ENCODE results near the gene C1orf174.

The C1orf174 gene

GRCh38 chr1:3909615-3910014, 9.5 kb upstream of the C1orf174 start:
- H3K36me3 ChIP-seq (replicated peaks in 1 of 2; ENCODE audit: control insufficient read depth in 2 of 2, insufficient read depth in 2 of 2, low read length in 2 of 2) = no peaks in the 10 kb centered on the region

GRCh38 chr1:3908886-3909517, 8.9 kb upstream of the C1orf174 start:
- Histone ChIP-seq H3K79me1 (ENCODE audit: low read depth, low read length) (peaks cover 3% of the 10 kb centered on the region), H3K18ac (ENCODE audit: low read length) (peak overlapping the region; percentile 45)

More at GRCh38 chr1:3909615-3910014, 9.5 kb upstream of the C1orf174 start:
- Histone ChIP-seq H3K4ac (ENCODE audit: low read length) (no peak overlapping the region), H3K14ac (ENCODE audit: low read length) (no peak overlapping the region), H4K91ac (ENCODE audit: low read depth, low read length, poor library complexity) (no peak overlapping the region), H2AK5ac (ENCODE audit: low read depth, low read length) (no peak overlapping the region), H3K4me2 (ENCODE audit: insufficient read depth, low read length, poor library complexity, severe bottlenecking) (no peak overlapping the region), H3K27ac (replicated peaks; ENCODE audit: low read length) (no peak overlapping the region), H3K9ac (ENCODE audit: low read depth, low read length, poor library complexity) (no peak overlapping the region), H2BK120ac (ENCODE audit: low read depth, low read length) (no peak overlapping the region), H2BK15ac (ENCODE audit: low read length) (no peak overlapping the region), H3K9me3 (replicated peaks in 1 of 2; ENCODE audit: control insufficient read depth in 2 of 2, insufficient read depth in 1 of 2, low read depth in 1 of 2, low read length in 2 of 2) (peaks cover 0 to 2% of the 10 kb centered on the region in 2 donors), H3K27me3 (ENCODE audit: control insufficient read depth in 3 of 3, insufficient read depth in 3 of 3, low read depth in 1 of 3, low read length in 3 of 3) (peaks cover 0 to 13% (median 0%) of the 10 kb centered on the region in 3 experiments), H3K4me1 (ENCODE audit: control insufficient read depth in 2 of 2, insufficient read depth in 1 of 2, low read depth in 1 of 2, low read length in 2 of 2) (peaks cover 9 to 23% of the 10 kb centered on the region in 2 donors), H2AFZ (ENCODE audit: low read length) (no peak overlapping the region), H3K23ac (ENCODE audit: low read depth, low read length, poor library complexity) (no peak overlapping the region), H3K79me1 (ENCODE audit: low read depth, low read length) (peaks cover 3% of the 10 kb centered on the region), H4K8ac (ENCODE audit: low read depth, low read length) (no peak overlapping the region), H2BK12ac (ENCODE audit: low read length) (no peak overlapping the region), H3K4me3 (ENCODE audit: low read length in 2 of 2) (no peak overlapping the region), H3K18ac (ENCODE audit: low read length) (no peak overlapping the region), H2BK5ac (ENCODE audit: low read length) (no peak overlapping the region)
- DNase-seq (ENCODE audit: low spot score) = no peak
- WGBS, 2 donors (ENCODE audit: extremely low coverage in 2 of 2, insufficient read length in 2 of 2, insufficient replicate concordance in 1 of 2) = no CpG with 5 or more reads among the region's 7 CpGs

GRCh38 chr1:3907621-3908165, 7.6 kb upstream of the C1orf174 start:
- H2AFZ ChIP-seq (ENCODE audit: low read length) = no peak overlapping the region
- H3K27me3 ChIP-seq (ENCODE audit: control insufficient read depth in 3 of 3, insufficient read depth in 3 of 3, low read depth in 1 of 3, low read length in 3 of 3) = peaks cover 0 to 10% (median 0%) of the 10 kb centered on the region in 3 experiments
- DNase-seq (ENCODE audit: low spot score) = no peak
- H3K23ac ChIP-seq (ENCODE audit: low read depth, low read length, poor library complexity) = no peak overlapping the region
- no peak overlapping the region for H3K18ac ChIP-seq (ENCODE audit: low read length)
- peak overlapping the region; percentile 83 for H2BK5ac ChIP-seq (ENCODE audit: low read length)
- no peak overlapping the region for H3K27ac ChIP-seq (replicated peaks; ENCODE audit: low read length)
- H3K9me3 ChIP-seq (replicated peaks in 1 of 2; ENCODE audit: control insufficient read depth in 2 of 2, insufficient read depth in 1 of 2, low read depth in 1 of 2, low read length in 2 of 2) = no peaks in the 10 kb centered on the region
- peaks cover 9 to 25% of the 10 kb centered on the region in 2 donors for H3K4me1 ChIP-seq (ENCODE audit: control insufficient read depth in 2 of 2, insufficient read depth in 1 of 2, low read depth in 1 of 2, low read length in 2 of 2)
- peak overlapping the region; percentile 92 for H2AK5ac ChIP-seq (ENCODE audit: low read depth, low read length)
- H3K9ac ChIP-seq (ENCODE audit: low read depth, low read length, poor library complexity) = no peak overlapping the region
- H3K4ac ChIP-seq (ENCODE audit: low read length) = no peak overlapping the region
- WGBS, 2 donors (ENCODE audit: extremely low coverage in 2 of 2, insufficient read length in 2 of 2, insufficient replicate concordance in 1 of 2) = no CpG with 5 or more reads among the region's 22 CpGs
- H3K4me3 ChIP-seq (ENCODE audit: low read length in 2 of 2) = no peak overlapping the region
- no peak overlapping the region for H4K91ac ChIP-seq (ENCODE audit: low read depth, low read length, poor library complexity)
- H2BK12ac ChIP-seq (ENCODE audit: low read length) = no peak overlapping the region
- no peak overlapping the region for H2BK120ac ChIP-seq (ENCODE audit: low read depth, low read length)
- peaks cover 3% of the 10 kb centered on the region for H3K79me1 ChIP-seq (ENCODE audit: low read depth, low read length)
- no peaks in the 10 kb centered on the region for H3K36me3 ChIP-seq (replicated peaks in 1 of 2; ENCODE audit: control insufficient read depth in 2 of 2, insufficient read depth in 2 of 2, low read length in 2 of 2)
- H4K8ac ChIP-seq (ENCODE audit: low read depth, low read length) = no peak overlapping the region
- peak overlapping the region; percentile 62 for H2BK15ac ChIP-seq (ENCODE audit: low read length)
- H3K4me2 ChIP-seq (ENCODE audit: insufficient read depth, low read length, poor library complexity, severe bottlenecking) = no peak overlapping the region
- H3K14ac ChIP-seq (ENCODE audit: low read length) = no peak overlapping the region

More at GRCh38 chr1:3908886-3909517, 8.9 kb upstream of the C1orf174 start:
- H3K36me3 ChIP-seq (replicated peaks in 1 of 2; ENCODE audit: control insufficient read depth in 2 of 2, insufficient read depth in 2 of 2, low read length in 2 of 2) = no peaks in the 10 kb centered on the region
- H2AK5ac ChIP-seq (ENCODE audit: low read depth, low read length) = peak overlapping the region; percentile 61
- peaks cover 0 to 10% (median 0%) of the 10 kb centered on the region in 3 experiments for H3K27me3 ChIP-seq (ENCODE audit: control insufficient read depth in 3 of 3, insufficient read depth in 3 of 3, low read depth in 1 of 3, low read length in 3 of 3)
- H3K4ac ChIP-seq (ENCODE audit: low read length) = no peak overlapping the region
- H4K8ac ChIP-seq (ENCODE audit: low read depth, low read length) = no peak overlapping the region
- peaks cover 9 to 23% of the 10 kb centered on the region in 2 donors for H3K4me1 ChIP-seq (ENCODE audit: control insufficient read depth in 2 of 2, insufficient read depth in 1 of 2, low read depth in 1 of 2, low read length in 2 of 2)
- H3K9ac ChIP-seq (ENCODE audit: low read depth, low read length, poor library complexity) = no peak overlapping the region
- H4K91ac ChIP-seq (ENCODE audit: low read depth, low read length, poor library complexity) = no peak overlapping the region
- H2BK120ac ChIP-seq (ENCODE audit: low read depth, low read length) = no peak overlapping the region
- no peak overlapping the region for H2BK5ac ChIP-seq (ENCODE audit: low read length)
- no CpG with 5 or more reads among the region's 17 CpGs for WGBS, 2 donors (ENCODE audit: extremely low coverage in 2 of 2, insufficient read length in 2 of 2, insufficient replicate concordance in 1 of 2)
- no peak overlapping the region for H3K27ac ChIP-seq (replicated peaks; ENCODE audit: low read length)
- H3K9me3 ChIP-seq (replicated peaks in 1 of 2; ENCODE audit: control insufficient read depth in 2 of 2, insufficient read depth in 1 of 2, low read depth in 1 of 2, low read length in 2 of 2) = peaks cover 0 to 2% of the 10 kb centered on the region in 2 donors
- H2AFZ ChIP-seq (ENCODE audit: low read length) = no peak overlapping the region
- H2BK15ac ChIP-seq (ENCODE audit: low read length) = peak overlapping the region; percentile 55
- peak overlapping the region; percentile 4 for H2BK12ac ChIP-seq (ENCODE audit: low read length)
- H3K23ac ChIP-seq (ENCODE audit: low read depth, low read length, poor library complexity) = peak overlapping the region; percentile 45
- H3K14ac ChIP-seq (ENCODE audit: low read length) = peak overlapping the region; percentile 17
- no peak for DNase-seq (ENCODE audit: low spot score)
- H3K4me2 ChIP-seq (ENCODE audit: insufficient read depth, low read length, poor library complexity, severe bottlenecking) = no peak overlapping the region
- no peak overlapping the region for H3K4me3 ChIP-seq (ENCODE audit: low read length in 2 of 2)

GRCh38 chr1:3907031-3907534, 7.0 kb upstream of the C1orf174 start:
- Histone ChIP-seq H3K18ac (ENCODE audit: low read length) (peak overlapping the region; percentile 82), H3K9ac (ENCODE audit: low read depth, low read length, poor library complexity) (no peak overlapping the region), H2BK120ac (ENCODE audit: low read depth, low read length) (no peak overlapping the region), H3K27me3 (ENCODE audit: control insufficient read depth in 3 of 3, insufficient read depth in 3 of 3, low read depth in 1 of 3, low read length in 3 of 3) (peaks cover 0 to 10% (median 0%) of the 10 kb centered on the region in 3 experiments), H3K23ac (ENCODE audit: low read depth, low read length, poor library complexity) (peak overlapping the region; percentile 38), H3K27ac (replicated peaks; ENCODE audit: low read length) (no peak overlapping the region), H2AK5ac (ENCODE audit: low read depth, low read length) (peak overlapping the region; percentile 92), H3K4ac (ENCODE audit: low read length) (no peak overlapping the region), H2BK5ac (ENCODE audit: low read length) (no peak overlapping the region), H3K4me3 (ENCODE audit: low read length in 2 of 2) (no peak overlapping the region), H3K9me3 (replicated peaks in 1 of 2; ENCODE audit: control insufficient read depth in 2 of 2, insufficient read depth in 1 of 2, low read depth in 1 of 2, low read length in 2 of 2) (no peaks in the 10 kb centered on the region), H4K91ac (ENCODE audit: low read depth, low read length, poor library complexity) (no peak overlapping the region), H3K36me3 (replicated peaks in 1 of 2; ENCODE audit: control insufficient read depth in 2 of 2, insufficient read depth in 2 of 2, low read length in 2 of 2) (no peaks in the 10 kb centered on the region), H2BK15ac (ENCODE audit: low read length) (peak overlapping the region; percentile 62), H4K8ac (ENCODE audit: low read depth, low read length) (no peak overlapping the region), H3K14ac (ENCODE audit: low read length) (no peak overlapping the region), H3K4me1 (ENCODE audit: control insufficient read depth in 2 of 2, insufficient read depth in 1 of 2, low read depth in 1 of 2, low read length in 2 of 2) (peaks cover 9 to 24% of the 10 kb centered on the region in 2 donors), H3K4me2 (ENCODE audit: insufficient read depth, low read length, poor library complexity, severe bottlenecking) (no peak overlapping the region), H2AFZ (ENCODE audit: low read length) (no peak overlapping the region), H3K79me1 (ENCODE audit: low read depth, low read length) (peaks cover 3% of the 10 kb centered on the region), H2BK12ac (ENCODE audit: low read length) (no peak overlapping the region)
- DNase-seq (ENCODE audit: low spot score) = no peak
- no CpG with 5 or more reads among the region's 22 CpGs for WGBS, 2 donors (ENCODE audit: extremely low coverage in 2 of 2, insufficient read length in 2 of 2, insufficient replicate concordance in 1 of 2)
